SKM-1 treated with dmso at 0.1 percent for 144 hours (cell line): ENCODE results near the gene ZBTB17.
"Not testable (repeated sequence)": the region's sequence is repeated elsewhere in the genome, so short reads cannot be mapped to it uniquely, and the experiment has no call there.

Source experiments
- DNase-seq: peaks from one replicate; lab custom pipeline; 2025; ENCODE audit not compliant: unreplicated experiment; lab: John Stamatoyannopoulos, UW

ZBTB17 gene

GRCh38 chr1:15975805-15976680 is at the start of gene ZBTB17:
TSS of gene ZBTB17 (minus strand) at chr1:15976101. CDS start at chr1:15948495, 27,606 bp downstream.
- peak; percentile 90 for DNase-seq

- no peak for DNase-seq
Measured at GRCh38 chr1:16023050-16023653, 47.3 kb upstream of the ZBTB17 start.

- no peak for DNase-seq
Measured at GRCh38 chr1:16022393-16022792, 46.5 kb upstream of the ZBTB17 start.

- no peak for DNase-seq
Measured at GRCh38 chr1:16021681-16022080, 45.8 kb upstream of the ZBTB17 start, which contains the start of gene CLCNKA. TSS of gene CLCNKA (plus strand) at chr1:16022036. CDS start at chr1:16022620, 584 bp downstream.

GRCh38 chr1:16020878-16021277 is 45.0 kb upstream of the ZBTB17 start:
- DNase-seq: not testable (repeated sequence)

- no peak for DNase-seq
Measured at GRCh38 chr1:16020325-16020724, 44.4 kb upstream of the ZBTB17 start.

GRCh38 chr1:16019644-16020277 is 43.9 kb upstream of the ZBTB17 start:
- no peak for DNase-seq

- no peak for DNase-seq
Measured at GRCh38 chr1:16018749-16019643, 43.1 kb upstream of the ZBTB17 start.

- no peak for DNase-seq
Measured at GRCh38 chr1:16018308-16018707, 42.4 kb upstream of the ZBTB17 start.

GRCh38 chr1:16017461-16018303 is 41.8 kb upstream of the ZBTB17 start, which contains the start of gene HSPB7:
TSS of gene HSPB7 (minus strand) at chr1:16018043. CDS start at chr1:16017963, 80 bp downstream.
- DNase-seq: no peak

- no peak for DNase-seq
Measured at GRCh38 chr1:16017076-16017460, 41.2 kb upstream of the ZBTB17 start.

GRCh38 chr1:16015960-16016901 is 40.3 kb upstream of the ZBTB17 start:
- no peak for DNase-seq

- DNase-seq: no peak
Measured at GRCh38 chr1:16015491-16015890, 39.6 kb upstream of the ZBTB17 start.

- DNase-seq: peak; percentile 19
Measured at GRCh38 chr1:16014509-16015482, 38.9 kb upstream of the ZBTB17 start.

GRCh38 chr1:16013908-16014258 is 38.0 kb upstream of the ZBTB17 start:
- DNase-seq: no peak

- peak; percentile 37 for DNase-seq
Measured at GRCh38 chr1:16013220-16013907, 37.5 kb upstream of the ZBTB17 start.
